ENCODE results near the gene RTCA. TPM values are rescaled to one million over a fixed set of nuclear protein-coding genes. Genes with fewer than 3 reads are reported as not detected.

The RTCA gene
- total RNA-seq: 31.7 and 37.6 TPM in 2 replicates

GRCh38 chr1:100265931-100266740 lies at the start of gene RTCA:
Gene RTCA (plus strand): TSS chr1:100266216. CDS start chr1:100266376, 160 bp downstream.

GRCh38 chr1:100249537-100250257 lies 16.3 kb upstream of the RTCA start, which contains the start of gene DBT:
Gene DBT (minus strand): TSS chr1:100249834. CDS start chr1:100249820, 14 bp downstream.

Other genes starting within 250 kb of the RTCA start
- gene SASS6, start 133.3 kb upstream of the RTCA start, total RNA-seq: 5.2 and 6.4 TPM in 2 replicates
- gene TRMT13, start 133.1 kb upstream of the RTCA start, total RNA-seq: 6.3 and 8.4 TPM in 2 replicates
- gene LRRC39, start 88.0 kb upstream of the RTCA start, total RNA-seq: 0.13 TPM in 1 of 2 replicates, not detected in the other
- gene DBT, start 16.4 kb upstream of the RTCA start, total RNA-seq: 1.8 and 2.1 TPM in 2 replicates
- 7.8 and 10.0 TPM in 2 replicates for gene CDC14A, start 86.3 kb downstream of the RTCA start, total RNA-seq

Measured in mammary microvascular endothelial cell (primary cell).